Measurements from ENCODE around the gene ADCY4. TPM values are rescaled to one million over a fixed set of nuclear protein-coding genes. Genes with fewer than 3 reads are reported as not detected.

The ADCY4 gene
- 0.98 TPM for polyA plus RNA-seq (2013, experiment 1 of 2)
- 0.86 TPM for polyA plus RNA-seq (2013, experiment 2 of 2)

GRCh38 chr14:24334431-24335291 is at the start of gene ADCY4:
TSS of gene ADCY4 (minus strand) at chr14:24335071. CDS start at chr14:24334652, 419 bp downstream.
- 5% methylated on average over 50 of the region's 65 CpGs for WGBS
- peak within 1 kb of the TSS; percentile 23 to 54 for H2BK12ac ChIP-seq (ENCODE audit: low read length in 2 of 2)
- H2BK120ac ChIP-seq (ENCODE audit: low read depth, low read length): no peak within 1 kb of the TSS
- H4K8ac ChIP-seq (ENCODE audit: low read length): peak within 1 kb of the TSS; percentile 73
- no peak within 1 kb of the TSS for H2BK5ac ChIP-seq (ENCODE audit: low read depth, low read length, poor library complexity, severe bottlenecking)
- H3K9me3 ChIP-seq (ENCODE audit: control insufficient read depth, low read length): no peaks in the 10 kb centered on the region
- DNase-seq: peak; percentile 34
- peaks cover 4 to 18% of the 10 kb centered on the region in 2 experiments for H3K36me3 ChIP-seq (ENCODE audit: control insufficient read depth in 1 of 2, insufficient read depth in 2 of 2, low read depth in 1 of 2, low read length in 2 of 2)
- peak within 1 kb of the TSS; percentile 44 to 52 for H3K18ac ChIP-seq (ENCODE audit: low read depth in 1 of 2, low read length in 2 of 2)
- peaks cover 41% of the 10 kb centered on the region for H3K4me1 ChIP-seq (ENCODE audit: control insufficient read depth, insufficient read depth, low read depth, low read length)
- peak within 1 kb of the TSS in 1 of 2 experiments; percentile 25 for H3K4ac ChIP-seq (ENCODE audit: low read depth in 1 of 2, low read length in 2 of 2)
- peak within 1 kb of the TSS; percentile 78 for H3K9ac ChIP-seq (ENCODE audit: low read length)
- H3K79me1 ChIP-seq (replicated peaks; ENCODE audit: low read length, poor library complexity, severe bottlenecking): no peaks in the 10 kb centered on the region
- peak within 1 kb of the TSS; percentile 60 for H2AFZ ChIP-seq (ENCODE audit: low read depth, low read length)
- peak within 1 kb of the TSS in 1 of 2 experiments; percentile 94 for H3K14ac ChIP-seq (ENCODE audit: low read length in 2 of 2)
- peaks cover 29 to 53% of the 10 kb centered on the region in 2 experiments for H3K27me3 ChIP-seq (ENCODE audit: control insufficient read depth in 1 of 2, insufficient read depth in 1 of 2, low read length in 2 of 2)
- H3K27ac ChIP-seq (ENCODE audit: low read length, poor library complexity, severe bottlenecking): no peak within 1 kb of the TSS
- peak within 1 kb of the TSS; percentile 20 to 76 for H3K4me3 ChIP-seq (ENCODE audit: insufficient read depth in 1 of 2, low read depth in 1 of 2, low read length in 2 of 2)
- H4K91ac ChIP-seq (ENCODE audit: low read length): peak within 1 kb of the TSS; percentile 62
- H3K4me2 ChIP-seq (ENCODE audit: low read length, poor library complexity, severe bottlenecking): peak within 1 kb of the TSS; percentile 66
- peak within 1 kb of the TSS; percentile 70 for H2BK15ac ChIP-seq (ENCODE audit: low read depth, poor library complexity, severe bottlenecking)
- H2AK5ac ChIP-seq (ENCODE audit: low read length, severe bottlenecking): no peak within 1 kb of the TSS
- H3K23ac ChIP-seq (ENCODE audit: low read length in 2 of 2): peak within 1 kb of the TSS in 1 of 2 experiments; percentile 94

- H2AFZ ChIP-seq (ENCODE audit: low read depth, low read length): no peak overlapping the region
- H3K79me1 ChIP-seq (replicated peaks; ENCODE audit: low read length, poor library complexity, severe bottlenecking): no peaks in the 10 kb centered on the region
- no peak overlapping the region for H2BK120ac ChIP-seq (ENCODE audit: low read depth, low read length)
- H2BK12ac ChIP-seq (ENCODE audit: low read length in 2 of 2): no peak overlapping the region
- no peak for DNase-seq
- H3K4ac ChIP-seq (ENCODE audit: low read depth in 1 of 2, low read length in 2 of 2): no peak overlapping the region
- no peak overlapping the region for H2BK15ac ChIP-seq (ENCODE audit: low read depth, poor library complexity, severe bottlenecking)
- H3K9ac ChIP-seq (ENCODE audit: low read length): no peak overlapping the region
- no peak overlapping the region for H4K91ac ChIP-seq (ENCODE audit: low read length)
- no peak overlapping the region for H3K27ac ChIP-seq (ENCODE audit: low read length, poor library complexity, severe bottlenecking)
- no peaks in the 10 kb centered on the region for H3K9me3 ChIP-seq (ENCODE audit: control insufficient read depth, low read length)
- H3K18ac ChIP-seq (ENCODE audit: low read depth in 1 of 2, low read length in 2 of 2): no peak overlapping the region
- H2AK5ac ChIP-seq (ENCODE audit: low read length, severe bottlenecking): no peak overlapping the region
- peaks cover 0 to 35% of the 10 kb centered on the region in 2 experiments for H3K27me3 ChIP-seq (ENCODE audit: control insufficient read depth in 1 of 2, insufficient read depth in 1 of 2, low read length in 2 of 2)
- 80% methylated on average over 4 of the region's 4 CpGs for WGBS
- no peak overlapping the region for H3K4me2 ChIP-seq (ENCODE audit: low read length, poor library complexity, severe bottlenecking)
- no peak overlapping the region for H3K23ac ChIP-seq (ENCODE audit: low read length in 2 of 2)
- no peaks in the 10 kb centered on the region for H3K36me3 ChIP-seq (ENCODE audit: control insufficient read depth in 1 of 2, insufficient read depth in 2 of 2, low read depth in 1 of 2, low read length in 2 of 2)
- H2BK5ac ChIP-seq (ENCODE audit: low read depth, low read length, poor library complexity, severe bottlenecking): no peak overlapping the region
- H3K14ac ChIP-seq (ENCODE audit: low read length in 2 of 2): no peak overlapping the region
- H3K4me3 ChIP-seq (ENCODE audit: insufficient read depth in 1 of 2, low read depth in 1 of 2, low read length in 2 of 2): no peak overlapping the region
- H3K4me1 ChIP-seq (ENCODE audit: control insufficient read depth, insufficient read depth, low read depth, low read length): no peaks in the 10 kb centered on the region
- H4K8ac ChIP-seq (ENCODE audit: low read length): no peak overlapping the region
Measured at GRCh38 chr14:24384169-24384568, 49.3 kb upstream of the ADCY4 start.

GRCh38 chr14:24382064-24382371 is 47.1 kb upstream of the ADCY4 start:
- no peak overlapping the region for H4K8ac ChIP-seq (ENCODE audit: low read length)
- H3K79me1 ChIP-seq (replicated peaks; ENCODE audit: low read length, poor library complexity, severe bottlenecking): no peaks in the 10 kb centered on the region
- no peak overlapping the region for H2BK15ac ChIP-seq (ENCODE audit: low read depth, poor library complexity, severe bottlenecking)
- H3K4me3 ChIP-seq (ENCODE audit: insufficient read depth in 1 of 2, low read depth in 1 of 2, low read length in 2 of 2): no peak overlapping the region
- 83% methylated on average over 4 of the region's 4 CpGs for WGBS
- no peak overlapping the region for H3K27ac ChIP-seq (ENCODE audit: low read length, poor library complexity, severe bottlenecking)
- peaks cover 16 to 21% of the 10 kb centered on the region in 2 experiments for H3K36me3 ChIP-seq (ENCODE audit: control insufficient read depth in 1 of 2, insufficient read depth in 2 of 2, low read depth in 1 of 2, low read length in 2 of 2)
- H3K27me3 ChIP-seq (ENCODE audit: control insufficient read depth in 1 of 2, insufficient read depth in 1 of 2, low read length in 2 of 2): peaks cover 0 to 16% of the 10 kb centered on the region in 2 experiments
- H4K91ac ChIP-seq (ENCODE audit: low read length): no peak overlapping the region
- no peak for DNase-seq
- no peak overlapping the region for H2BK12ac ChIP-seq (ENCODE audit: low read length in 2 of 2)
- no peak overlapping the region for H3K9ac ChIP-seq (ENCODE audit: low read length)
- H3K4ac ChIP-seq (ENCODE audit: low read depth in 1 of 2, low read length in 2 of 2): no peak overlapping the region
- H3K23ac ChIP-seq (ENCODE audit: low read length in 2 of 2): no peak overlapping the region
- no peak overlapping the region for H2BK120ac ChIP-seq (ENCODE audit: low read depth, low read length)
- no peaks in the 10 kb centered on the region for H3K4me1 ChIP-seq (ENCODE audit: control insufficient read depth, insufficient read depth, low read depth, low read length)
- H2AFZ ChIP-seq (ENCODE audit: low read depth, low read length): no peak overlapping the region
- no peak overlapping the region for H2AK5ac ChIP-seq (ENCODE audit: low read length, severe bottlenecking)
- no peaks in the 10 kb centered on the region for H3K9me3 ChIP-seq (ENCODE audit: control insufficient read depth, low read length)
- no peak overlapping the region for H3K14ac ChIP-seq (ENCODE audit: low read length in 2 of 2)
- H3K4me2 ChIP-seq (ENCODE audit: low read length, poor library complexity, severe bottlenecking): no peak overlapping the region
- no peak overlapping the region for H3K18ac ChIP-seq (ENCODE audit: low read depth in 1 of 2, low read length in 2 of 2)
- H2BK5ac ChIP-seq (ENCODE audit: low read depth, low read length, poor library complexity, severe bottlenecking): no peak overlapping the region

- Histone ChIP-seq H3K9ac (ENCODE audit: low read length) (no peak overlapping the region), H2BK120ac (ENCODE audit: low read depth, low read length) (no peak overlapping the region), H3K18ac (ENCODE audit: low read depth in 1 of 2, low read length in 2 of 2) (no peak overlapping the region), H3K27me3 (ENCODE audit: control insufficient read depth in 1 of 2, insufficient read depth in 1 of 2, low read length in 2 of 2) (peaks cover 0 to 11% of the 10 kb centered on the region in 2 experiments), H3K4me2 (ENCODE audit: low read length, poor library complexity, severe bottlenecking) (no peak overlapping the region), H2AK5ac (ENCODE audit: low read length, severe bottlenecking) (no peak overlapping the region), H3K4me1 (ENCODE audit: control insufficient read depth, insufficient read depth, low read depth, low read length) (no peaks in the 10 kb centered on the region), H2BK5ac (ENCODE audit: low read depth, low read length, poor library complexity, severe bottlenecking) (no peak overlapping the region), H2BK12ac (ENCODE audit: low read length in 2 of 2) (no peak overlapping the region), H3K14ac (ENCODE audit: low read length in 2 of 2) (no peak overlapping the region), H2AFZ (ENCODE audit: low read depth, low read length) (no peak overlapping the region), H3K27ac (ENCODE audit: low read length, poor library complexity, severe bottlenecking) (no peak overlapping the region), H4K91ac (ENCODE audit: low read length) (no peak overlapping the region), H2BK15ac (ENCODE audit: low read depth, poor library complexity, severe bottlenecking) (no peak overlapping the region), H3K23ac (ENCODE audit: low read length in 2 of 2) (no peak overlapping the region), H3K79me1 (replicated peaks; ENCODE audit: low read length, poor library complexity, severe bottlenecking) (no peaks in the 10 kb centered on the region), H3K4ac (ENCODE audit: low read depth in 1 of 2, low read length in 2 of 2) (no peak overlapping the region), H3K9me3 (ENCODE audit: control insufficient read depth, low read length) (no peaks in the 10 kb centered on the region), H4K8ac (ENCODE audit: low read length) (no peak overlapping the region), H3K4me3 (ENCODE audit: insufficient read depth in 1 of 2, low read depth in 1 of 2, low read length in 2 of 2) (no peak overlapping the region), H3K36me3 (ENCODE audit: control insufficient read depth in 1 of 2, insufficient read depth in 2 of 2, low read depth in 1 of 2, low read length in 2 of 2) (peaks cover 20 to 26% of the 10 kb centered on the region in 2 experiments)
- no peak for DNase-seq
- WGBS: 86% methylated on average over 8 of the region's 8 CpGs
Measured at GRCh38 chr14:24381363-24382063, 46.6 kb upstream of the ADCY4 start.

All from mesenchymal stem cell (in vitro differentiated cells and primary cell).